SW 1271 (cell line): ENCODE results near the gene CORO2A.
"Not testable (repeated sequence)": the region's sequence is repeated elsewhere in the genome, so short reads cannot be mapped to it uniquely, and the experiment has no call there.

Experiments
- DNase-seq, 2 experiments: peaks; one replicate each; lab custom pipeline; 2025; lab: John Stamatoyannopoulos, UW

The CORO2A gene

GRCh38 chr9:98117097-98117496, 75.3 kb downstream of the CORO2A start:
- DNase-seq, result not testable (repeated sequence)

GRCh38 chr9:98109052-98109451, 83.4 kb downstream of the CORO2A start:
- DNase-seq, result no peak

GRCh38 chr9:98108531-98109031, 83.9 kb downstream of the CORO2A start:
- DNase-seq, result no peak

- DNase-seq, result no peak
Observed at GRCh38 chr9:98107926-98108325, 84.5 kb downstream of the CORO2A start.

GRCh38 chr9:98105006-98105405, 87.4 kb downstream of the CORO2A start:
- DNase-seq, result no peak

- no peak for DNase-seq
Observed at GRCh38 chr9:98104445-98104881, 88.0 kb downstream of the CORO2A start.

- no peak for DNase-seq
Observed at GRCh38 chr9:98101868-98102273, 90.6 kb downstream of the CORO2A start.

- DNase-seq, result no peak
Observed at GRCh38 chr9:98101416-98101815, 91.0 kb downstream of the CORO2A start.

GRCh38 chr9:98100456-98100855, 92.0 kb downstream of the CORO2A start:
- DNase-seq, result no peak

GRCh38 chr9:98099898-98100297, 92.5 kb downstream of the CORO2A start:
- DNase-seq, result no peak

- DNase-seq, result no peak
Observed at GRCh38 chr9:98099346-98099745, 93.1 kb downstream of the CORO2A start.

GRCh38 chr9:98097836-98098235, 94.6 kb downstream of the CORO2A start:
- DNase-seq, result no peak

GRCh38 chr9:98096091-98096490, 96.3 kb downstream of the CORO2A start:
- no peak for DNase-seq

GRCh38 chr9:98095401-98095800, 97.0 kb downstream of the CORO2A start:
- DNase-seq, result no peak

- no peak for DNase-seq
Observed at GRCh38 chr9:98094851-98095250, 97.6 kb downstream of the CORO2A start.

GRCh38 chr9:98094316-98094715, 98.1 kb downstream of the CORO2A start:
- DNase-seq, result no peak

- DNase-seq, result no peak
Observed at GRCh38 chr9:98092613-98092931, 99.9 kb downstream of the CORO2A start.

- no peak for DNase-seq
Observed at GRCh38 chr9:98091735-98092612, 100.5 kb downstream of the CORO2A start.

- not testable (repeated sequence) for DNase-seq
Observed at GRCh38 chr9:98090674-98091073, 101.8 kb downstream of the CORO2A start.

GRCh38 chr9:98087420-98088354, 104.8 kb downstream of the CORO2A start:
- DNase-seq, result no peak

- DNase-seq, result no peak
Observed at GRCh38 chr9:98086461-98086860, 106.0 kb downstream of the CORO2A start.

GRCh38 chr9:98085944-98086343, 106.5 kb downstream of the CORO2A start:
- DNase-seq, result no peak

- no peak for DNase-seq
Observed at GRCh38 chr9:98085058-98085457, 107.4 kb downstream of the CORO2A start.
